ENCODE data around the gene SPATA17. TPM values are rescaled to one million over a fixed set of nuclear protein-coding genes. Genes with fewer than 3 reads are reported as not detected.

The SPATA17 gene
- total RNA-seq, 1 experiment from 2014 or later, result 0.29 TPM

DNA sequence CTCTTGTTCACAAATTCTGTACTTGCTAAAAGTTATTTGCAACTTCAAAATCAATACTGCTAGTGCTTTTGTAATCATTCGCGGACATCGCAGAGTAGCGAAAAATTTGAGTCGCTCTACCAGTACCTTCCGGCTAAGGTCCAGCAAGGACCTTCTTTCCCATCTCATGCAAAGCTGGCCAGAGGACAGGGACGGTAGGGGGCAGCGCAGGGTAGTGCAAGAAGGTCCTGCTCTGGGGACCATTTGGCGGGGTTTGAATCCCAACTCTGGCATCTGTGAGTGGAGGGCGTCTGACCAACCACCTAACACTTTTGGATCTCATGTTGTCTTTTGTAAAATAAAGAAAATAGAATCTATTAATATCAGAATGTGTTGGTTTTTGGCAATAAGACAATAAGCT lies 258.3 kb downstream of the SPATA17 start:
- Histone ChIP-seq H3K4me3 (no peak overlapping the region), H3K4me1 (replicated peaks) (no peaks in the 10 kb centered on the region), H3K9me3 (replicated peaks) (no peaks in the 10 kb centered on the region), H3K27ac (no peak overlapping the region), H3K27me3 (replicated peaks) (0 out of 2 replicates have a peak, but pooled peaks cover 2% of the 10 kb centered on the region), H3K36me3 (no peaks in the 10 kb centered on the region)
- no peak for DNase-seq (ENCODE audit: low read depth in 1 of 2, low spot score in 2 of 2)

DNA sequence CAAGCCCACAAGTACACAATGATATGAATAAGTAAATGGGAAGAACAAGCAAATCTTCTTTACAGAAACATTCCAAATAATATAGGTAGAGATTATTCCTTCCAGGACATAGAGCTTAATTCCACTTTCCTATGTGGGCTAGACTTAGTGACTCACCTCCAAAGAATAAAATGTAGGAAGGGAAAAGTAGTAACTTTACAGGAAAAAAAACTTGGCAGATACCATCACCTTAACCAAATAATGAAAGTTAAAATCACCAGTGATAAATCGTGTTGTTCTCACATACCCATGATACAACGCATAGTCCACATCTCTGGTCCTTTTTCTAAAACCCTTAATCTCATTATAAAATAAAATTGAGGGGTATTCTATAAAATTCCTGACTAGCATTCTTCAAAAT lies 260.8 kb downstream of the SPATA17 start:
- H3K36me3 ChIP-seq, result no peaks in the 10 kb centered on the region
- no peak overlapping the region for H3K4me3 ChIP-seq
- H3K27ac ChIP-seq, result no peak overlapping the region
- no peaks in the 10 kb centered on the region for H3K4me1 ChIP-seq (replicated peaks)
- no peak for DNase-seq (ENCODE audit: low read depth in 1 of 2, low spot score in 2 of 2)
- no peaks in the 10 kb centered on the region for H3K9me3 ChIP-seq (replicated peaks)
- no peaks in the 10 kb centered on the region for H3K27me3 ChIP-seq (replicated peaks)

DNA sequence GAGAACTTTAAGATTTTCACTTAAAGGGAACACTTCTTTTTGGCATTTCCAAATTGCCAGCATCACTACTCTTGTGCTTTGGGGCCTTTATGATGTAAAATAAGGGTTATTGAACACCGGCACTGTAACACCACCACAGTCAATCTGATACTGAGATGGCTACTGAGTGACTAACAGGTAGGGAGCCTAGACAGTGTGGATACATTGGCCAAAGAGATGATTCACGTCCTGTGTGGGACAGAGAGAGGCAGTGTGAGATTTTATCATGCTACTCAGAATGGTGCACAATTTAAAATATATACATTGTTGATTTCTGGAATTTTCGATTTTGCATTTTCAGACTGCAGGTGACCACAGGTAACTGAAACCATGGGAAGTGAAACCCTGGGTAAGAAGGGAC lies 261.6 kb downstream of the SPATA17 start:
- Histone ChIP-seq H3K36me3 (no peaks in the 10 kb centered on the region), H3K4me1 (replicated peaks) (no peaks in the 10 kb centered on the region), H3K9me3 (replicated peaks) (no peaks in the 10 kb centered on the region), H3K4me3 (no peak overlapping the region), H3K27me3 (replicated peaks) (no peaks in the 10 kb centered on the region), H3K27ac (no peak overlapping the region)
- DNase-seq (ENCODE audit: low read depth in 1 of 2, low spot score in 2 of 2), result no peak

DNA sequence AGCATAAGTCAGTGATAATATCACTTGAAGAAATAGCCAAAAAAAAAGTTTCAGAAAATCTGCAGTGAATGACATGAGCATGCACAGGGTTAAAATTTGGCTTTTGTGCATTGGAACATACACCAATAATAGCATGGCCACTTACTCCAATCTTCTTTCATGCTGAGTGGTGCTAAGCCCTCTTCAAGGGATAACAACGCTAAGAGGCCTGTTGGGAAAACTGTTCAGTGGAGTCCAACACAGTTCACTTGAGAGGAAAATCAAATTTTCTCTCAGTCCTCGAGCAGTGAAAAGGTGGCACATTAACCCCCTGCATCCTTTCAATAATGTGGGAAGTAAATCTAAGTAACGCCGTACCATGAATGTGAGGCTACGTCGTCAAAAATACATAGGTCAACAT lies 264.7 kb downstream of the SPATA17 start:
- Histone ChIP-seq H3K9me3 (replicated peaks) (no peaks in the 10 kb centered on the region), H3K27me3 (replicated peaks) (no peaks in the 10 kb centered on the region; the same call in 1 of the 2 replicates)
- no peak for DNase-seq (ENCODE audit: low read depth in 1 of 2, low spot score in 2 of 2)

DNA sequence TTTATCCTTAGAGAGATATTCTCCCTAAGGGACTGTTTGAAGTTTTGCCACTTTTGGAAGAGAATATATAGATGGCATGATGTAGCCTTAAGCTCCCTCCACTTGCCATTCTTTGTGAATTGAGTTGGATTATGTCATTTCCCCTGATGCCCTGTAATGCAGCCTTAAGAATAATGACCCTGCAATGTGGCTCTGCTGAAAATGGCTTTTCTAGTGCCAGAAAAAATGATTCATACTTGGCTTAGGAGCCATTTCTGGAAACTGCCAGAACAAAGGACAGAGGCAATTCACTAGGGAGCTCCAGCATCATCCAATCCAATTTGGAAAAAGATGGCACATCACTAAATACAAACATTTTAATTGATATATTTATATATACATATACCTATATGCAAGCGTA lies 265.3 kb downstream of the SPATA17 start:
- Histone ChIP-seq H3K27ac (no peak overlapping the region), H3K27me3 (replicated peaks) (no peaks in the 10 kb centered on the region; the same call in 1 of the 2 replicates), H3K4me3 (no peak overlapping the region), H3K9me3 (replicated peaks) (no peaks in the 10 kb centered on the region), H3K36me3 (no peaks in the 10 kb centered on the region), H3K4me1 (replicated peaks) (no peaks in the 10 kb centered on the region)
- DNase-seq (ENCODE audit: low read depth in 1 of 2, low spot score in 2 of 2), result no peak

More for the DNA sequence above, 264.7 kb downstream of the SPATA17 start:
- Histone ChIP-seq H3K4me3 (no peak overlapping the region), H3K36me3 (no peaks in the 10 kb centered on the region), H3K4me1 (replicated peaks) (no peaks in the 10 kb centered on the region), H3K27ac (no peak overlapping the region)

DNA sequence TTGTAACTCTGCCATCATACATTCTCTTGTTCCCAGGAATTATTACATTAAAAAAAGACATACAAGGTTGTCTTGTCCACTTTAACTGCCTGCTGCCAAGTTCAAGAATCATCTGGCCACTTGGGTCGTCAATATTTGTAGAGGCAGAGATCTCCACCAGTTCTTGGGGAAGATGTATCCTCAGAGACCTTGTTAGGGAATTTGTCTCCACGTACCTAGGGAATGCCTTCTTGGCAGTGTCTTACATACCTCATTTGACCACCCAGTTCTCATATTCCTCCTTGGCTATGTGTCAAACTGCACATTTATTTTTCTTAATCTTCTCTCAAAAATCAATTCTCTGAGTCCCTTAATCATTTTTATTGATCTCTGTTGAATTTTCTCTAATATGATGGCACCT lies 266.0 kb downstream of the SPATA17 start:
- DNase-seq (ENCODE audit: low read depth in 1 of 2, low spot score in 2 of 2), result no peak
- H3K36me3 ChIP-seq, result no peaks in the 10 kb centered on the region
- H3K27me3 ChIP-seq (replicated peaks), result no peaks in the 10 kb centered on the region; the same call in 1 of the 2 replicates
- H3K4me3 ChIP-seq, result no peak overlapping the region
- no peak overlapping the region for H3K27ac ChIP-seq
- no peaks in the 10 kb centered on the region for H3K9me3 ChIP-seq (replicated peaks)
- no peaks in the 10 kb centered on the region for H3K4me1 ChIP-seq (replicated peaks)

DNA sequence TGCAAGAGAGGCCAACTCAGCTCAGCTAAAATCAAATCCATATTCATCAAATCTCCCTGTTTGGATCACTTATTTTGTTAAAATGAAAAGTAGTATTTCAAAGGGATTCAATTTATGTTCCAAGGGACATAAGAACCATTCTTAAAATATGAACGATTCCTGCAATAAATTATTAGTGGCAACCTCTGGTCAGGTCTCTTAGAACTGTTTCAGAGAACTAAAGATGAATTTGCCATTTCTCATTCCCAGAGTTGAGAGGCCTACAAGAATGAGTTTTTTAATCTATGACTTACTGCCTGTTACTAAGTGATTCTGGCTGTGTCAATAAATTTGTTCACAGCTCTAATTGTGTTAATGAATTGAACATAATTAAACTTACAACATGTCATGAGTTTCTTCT lies 268.5 kb downstream of the SPATA17 start:
- H3K36me3 ChIP-seq, result no peaks in the 10 kb centered on the region
- H3K4me3 ChIP-seq, result no peak overlapping the region
- no peaks in the 10 kb centered on the region for H3K9me3 ChIP-seq (replicated peaks)
- H3K27me3 ChIP-seq (replicated peaks), result no peaks in the 10 kb centered on the region; the same call in 1 of the 2 replicates
- H3K4me1 ChIP-seq (replicated peaks), result no peaks in the 10 kb centered on the region
- H3K27ac ChIP-seq, result no peak overlapping the region
- DNase-seq (ENCODE audit: low read depth in 1 of 2, low spot score in 2 of 2), result no peak

DNA sequence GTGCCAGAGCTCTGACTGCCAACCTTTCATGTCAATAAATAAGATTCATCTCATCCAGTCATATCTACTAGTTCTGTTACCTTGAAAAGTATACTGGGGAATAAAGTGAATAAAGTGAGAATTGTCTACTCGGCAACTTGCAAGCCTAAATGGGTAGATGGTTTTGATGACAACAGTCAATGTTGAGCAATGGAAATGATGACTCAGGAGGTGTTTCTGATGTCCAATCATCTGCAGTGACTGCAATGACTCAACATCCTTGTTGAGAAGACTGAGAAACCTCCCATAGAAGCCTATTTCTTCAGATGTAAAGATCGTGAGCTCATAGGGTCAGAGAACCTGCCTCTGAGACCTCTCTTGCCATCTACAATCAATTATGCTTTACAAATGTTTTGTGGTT lies 276.4 kb downstream of the SPATA17 start:
- H3K27ac ChIP-seq, result no peak overlapping the region
- H3K4me1 ChIP-seq (replicated peaks), result no peaks in the 10 kb centered on the region
- no peaks in the 10 kb centered on the region for H3K9me3 ChIP-seq (replicated peaks)
- H3K4me3 ChIP-seq, result no peak overlapping the region
- no peaks in the 10 kb centered on the region for H3K27me3 ChIP-seq (replicated peaks)
- DNase-seq (ENCODE audit: low read depth in 1 of 2, low spot score in 2 of 2), result no peak
- H3K36me3 ChIP-seq, result no peaks in the 10 kb centered on the region

DNA sequence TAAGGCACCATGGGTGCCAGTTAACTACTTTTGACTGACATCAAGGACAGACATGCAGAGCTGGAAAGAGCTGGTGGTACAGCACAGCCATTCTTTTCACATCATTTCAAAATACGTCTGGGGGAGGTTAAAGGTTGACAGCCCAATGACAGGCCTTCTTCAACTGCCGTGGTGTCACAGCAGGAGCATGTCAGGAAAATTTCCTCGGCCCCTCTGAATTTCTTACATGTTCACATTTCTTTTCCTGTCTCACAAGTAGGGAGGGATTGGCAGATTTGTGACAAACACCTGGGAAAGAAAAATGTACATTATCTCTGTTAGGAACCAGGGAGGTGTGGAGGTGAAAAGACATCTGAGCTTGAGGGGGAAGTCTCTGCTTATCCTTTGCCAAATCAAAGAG lies 279.1 kb downstream of the SPATA17 start:
- Histone ChIP-seq H3K9me3 (replicated peaks) (no peaks in the 10 kb centered on the region), H3K4me1 (replicated peaks) (no peaks in the 10 kb centered on the region), H3K36me3 (no peaks in the 10 kb centered on the region), H3K27ac (no peak overlapping the region), H3K4me3 (no peak overlapping the region), H3K27me3 (replicated peaks) (no peaks in the 10 kb centered on the region)
- DNase-seq (ENCODE audit: low read depth in 1 of 2, low spot score in 2 of 2), result no peak

DNA sequence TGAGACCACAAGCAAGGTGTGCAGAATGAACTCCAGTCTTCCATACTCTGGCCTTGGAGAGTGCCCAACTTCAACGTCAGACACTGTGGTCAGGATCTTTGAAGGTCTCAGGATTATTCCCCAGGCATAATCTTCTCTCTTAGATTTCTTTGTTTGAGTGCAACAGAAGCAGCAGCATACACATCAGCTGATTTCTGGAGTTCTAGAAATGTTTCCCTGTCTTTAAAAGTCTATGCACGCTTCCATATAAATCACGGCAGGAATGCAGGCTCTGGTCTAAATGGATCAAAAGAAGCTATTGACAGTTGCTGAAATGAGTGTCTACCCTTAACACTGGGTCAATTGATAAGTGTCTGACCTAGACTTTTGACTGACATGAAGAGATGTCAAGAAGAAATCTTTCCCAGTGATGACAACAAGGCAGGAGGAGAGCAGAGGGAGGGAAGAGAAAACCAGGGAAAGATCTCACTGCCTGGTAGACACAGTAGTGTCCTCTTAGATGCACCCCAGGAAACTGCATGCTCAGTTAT lies 279.7 kb downstream of the SPATA17 start:
- DNase-seq (ENCODE audit: low read depth in 1 of 2, low spot score in 2 of 2), result no peak
- Histone ChIP-seq H3K9me3 (replicated peaks) (no peaks in the 10 kb centered on the region), H3K36me3 (no peaks in the 10 kb centered on the region)

DNA sequence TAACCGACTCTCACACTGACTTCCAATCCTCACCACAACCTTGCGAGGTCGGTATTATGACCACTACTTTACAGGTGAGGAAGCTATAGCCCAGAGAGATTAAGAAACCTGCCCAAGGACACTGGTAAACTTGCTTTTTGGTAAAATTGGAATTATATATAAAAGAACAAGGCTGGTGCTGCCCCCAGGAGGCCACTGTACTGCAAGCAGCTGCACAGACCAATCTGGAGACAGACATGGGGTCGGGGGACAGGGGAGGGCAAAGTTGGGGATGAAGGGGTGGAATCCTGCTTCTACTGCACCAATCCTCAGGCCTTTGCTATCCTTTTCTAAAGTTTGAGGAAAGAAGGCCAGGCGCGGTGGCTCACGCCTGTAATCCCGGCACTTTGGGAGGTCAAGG lies 280.8 kb downstream of the SPATA17 start:
- Histone ChIP-seq H3K4me3 (no peak overlapping the region), H3K27me3 (replicated peaks) (no peaks in the 10 kb centered on the region; the same call in 1 of the 2 replicates), H3K4me1 (replicated peaks) (no peaks in the 10 kb centered on the region), H3K9me3 (replicated peaks) (no peaks in the 10 kb centered on the region), H3K27ac (no peak overlapping the region), H3K36me3 (no peaks in the 10 kb centered on the region)
- DNase-seq (ENCODE audit: low read depth in 1 of 2, low spot score in 2 of 2), result no peak

More for the DNA sequence above, 279.7 kb downstream of the SPATA17 start:
- Histone ChIP-seq H3K27ac (no peak overlapping the region), H3K4me3 (no peak overlapping the region), H3K4me1 (replicated peaks) (no peaks in the 10 kb centered on the region), H3K27me3 (replicated peaks) (no peaks in the 10 kb centered on the region)

DNA sequence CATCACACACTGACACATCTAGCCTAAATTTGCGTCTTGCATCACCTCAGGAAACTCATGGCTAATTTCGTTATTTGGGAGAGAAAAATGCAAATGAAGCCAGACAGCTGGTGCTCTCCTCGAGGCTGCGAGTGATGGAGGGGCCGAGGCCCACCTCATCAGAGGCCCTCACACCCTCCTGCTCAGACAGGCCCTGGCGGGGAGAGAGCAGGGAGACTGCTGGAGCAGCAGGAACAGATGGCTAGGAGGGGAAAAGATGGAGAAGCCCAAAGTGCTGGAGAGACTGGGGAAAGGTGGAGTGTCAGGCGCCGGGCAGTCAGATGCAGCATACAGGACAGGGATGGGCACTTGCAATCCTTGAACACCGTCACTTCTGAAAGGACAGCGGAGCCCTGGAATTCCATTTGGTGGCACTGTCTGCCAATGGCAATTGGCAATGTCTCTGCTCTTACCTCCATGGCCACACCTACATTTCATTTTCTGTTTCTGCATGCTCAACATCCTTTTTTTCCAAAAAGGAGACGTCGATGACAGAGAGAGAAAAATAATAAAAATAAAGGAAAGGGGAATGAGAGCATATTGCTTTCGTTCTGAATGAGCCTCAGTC lies 286.2 kb downstream of the SPATA17 start:
- no peak for DNase-seq (ENCODE audit: low read depth in 1 of 2, low spot score in 2 of 2)
- Histone ChIP-seq H3K27ac (no peak overlapping the region), H3K36me3 (no peaks in the 10 kb centered on the region), H3K27me3 (replicated peaks) (peaks cover 12% of the 10 kb centered on the region), H3K9me3 (replicated peaks) (no peaks in the 10 kb centered on the region), H3K4me1 (replicated peaks) (no peaks in the 10 kb centered on the region), H3K4me3 (no peak overlapping the region)

DNA sequence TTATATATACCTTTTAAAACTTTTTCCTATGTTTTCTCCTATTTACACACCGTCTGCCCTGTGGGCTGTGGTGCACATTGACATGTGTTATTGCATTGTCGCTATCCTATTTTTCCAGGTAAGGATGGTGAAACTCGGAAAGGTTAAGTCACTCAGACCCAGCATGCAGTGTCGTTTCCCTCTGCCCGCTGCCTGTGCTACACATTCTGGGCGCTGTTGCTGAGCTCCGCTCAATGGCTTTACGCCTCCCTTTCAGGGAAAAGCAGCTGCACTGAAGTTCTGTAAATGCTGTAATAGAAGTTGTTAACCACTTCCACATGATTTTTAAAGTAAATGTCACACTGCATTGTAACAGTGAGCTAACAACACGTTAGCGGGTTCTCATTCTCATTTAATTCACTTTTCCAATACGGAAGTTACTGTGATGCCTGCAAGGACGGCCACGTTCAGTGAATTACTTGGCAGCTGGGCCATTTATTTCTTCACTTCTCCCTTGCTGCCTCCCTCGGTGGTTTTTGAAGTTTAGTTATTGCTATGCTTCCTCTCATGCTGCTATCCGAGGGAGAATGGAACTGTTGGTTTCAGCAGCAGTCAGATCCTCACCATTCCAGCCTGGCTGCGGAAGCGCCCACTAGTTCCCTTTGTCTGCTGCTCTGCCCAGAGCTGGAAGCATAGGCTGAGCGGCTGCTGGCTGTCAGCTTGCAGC lies 288.7 kb downstream of the SPATA17 start:
- DNase-seq (ENCODE audit: low read depth in 1 of 2, low spot score in 2 of 2), result no peak
- no peaks in the 10 kb centered on the region for H3K4me1 ChIP-seq (replicated peaks)
- H3K9me3 ChIP-seq (replicated peaks), result no peaks in the 10 kb centered on the region
- H3K27me3 ChIP-seq (replicated peaks), result peaks cover 17% of the 10 kb centered on the region
- H3K36me3 ChIP-seq, result no peaks in the 10 kb centered on the region
- H3K27ac ChIP-seq, result no peak overlapping the region
- H3K4me3 ChIP-seq, result no peak overlapping the region

Data from SJSA1 (cell line).